Transverse colon (tissue), 4 donors: Measurements from ENCODE around the gene TSHZ3. TPM values are rescaled to one million over a fixed set of nuclear protein-coding genes. Genes with fewer than 3 reads are reported as not detected.
A peak's percentile ranks its signal among the peaks of the same experiment; 100 is the strongest.

ENCODE experiments used
- DNase-seq: peaks from one replicate; pipeline ENCODE4 v3.0.0-alpha.2; 2019
- H3K27ac ChIP-seq, 4 donors: fragments of 200-600 bp; sonication (generic); 2 replicates each; pipeline ENCODE4 v1.5.1; 2016 to 2018; ENCODE audit warnings: inconsistent platforms in 4 of 4
- H3K27me3 ChIP-seq: fragments of 200-600 bp; sonication (generic); 2 replicates; pipeline ENCODE4 v1.5.1; 2017; ENCODE audit warnings: inconsistent platforms
- H3K36me3 ChIP-seq, 4 donors: fragments of 200-600 bp; sonication (generic); 2 replicates each; pipeline ENCODE4 v1.5.1; 2017 to 2019; ENCODE audit warnings: inconsistent platforms in 4 of 4
- H3K4me1 ChIP-seq, 4 donors: fragments of 200-600 bp; sonication (generic); 2 replicates each; pipeline ENCODE4 v1.5.1; 2017 to 2020; ENCODE audit warnings: inconsistent platforms in 4 of 4
- H3K4me3 ChIP-seq, 4 donors: fragments of 200-600 bp; sonication (generic); 1 replicate in 1 of 4; 2 replicates in 3 of 4; pipeline versions ENCODE4 v1.5.1 to v1.6.1; 2017 to 2019; ENCODE audit warnings: inconsistent platforms in 4 of 4
- H3K9me3 ChIP-seq, 2 donors: fragments of 200-600 bp; sonication (generic); 2 replicates each; pipeline ENCODE4 v1.5.1; 2017 to 2019; ENCODE audit warnings: inconsistent platforms in 2 of 2
- CTCF ChIP-seq, 5 experiments: fragments of 200-600 bp in 3 of 5; fragments of 450-650 bp in 2 of 5; sonication (generic) in 3 of 5; IDR thresholded peaks; 1 replicate in 2 of 5; 2 replicates in 3 of 5; pipeline ENCODE4 v1.5.1; 2016 to 2017; ENCODE audit warnings: antibody characterized with exemption in 5 of 5, inconsistent platforms in 3 of 5, mild to moderate bottlenecking in 2 of 5, moderate library complexity in 1 of 5
- EP300 ChIP-seq: sonication (generic); formaldehyde crosslinking; IDR thresholded peaks from one replicate; pipeline ENCODE4 v1.6.1; 2017; ENCODE audit warnings: antibody characterized with exemption, low read depth
- POLR2A ChIP-seq: fragments of 450-650 bp; IDR thresholded peaks from one replicate; pipeline ENCODE4 v1.6.1; 2016; ENCODE audit warnings: antibody characterized with exemption, mild to moderate bottlenecking, moderate library complexity
- POLR2AphosphoS5 ChIP-seq, 3 donors: sonication (generic); formaldehyde crosslinking; IDR thresholded peaks; one replicate each; pipeline ENCODE4 v1.6.1; 2016; ENCODE audit warnings: antibody characterized with exemption in 3 of 3
- whole genome bisulfite sequencing, 2 donors: methylation state at CpG; one replicate each; pipeline ENCODE4 v1.1.5; 2018; ENCODE audit warnings: low coverage in 1 of 2; 5-methylcytosine and 5-hydroxymethylcytosine counted together
- in situ Hi-C, 4 donors: fragments of 200-750 bp; cut with MboI; loops; one replicate each; pipeline versions ENCODE4 v1.15.0 to v1.15.1; 2017; ENCODE audit warnings: low sequenced_read_pairs in 3 of 4, low pct_ligation_motif_present in 1 of 4, low pct_unique_long_range_greater_than_20kb in 1 of 4
- intact Hi-C: fragments of 100-400 bp; cut with DNase I; formaldehyde crosslinking; loops from one replicate; pipeline ENCODE4 v1.15.1; 2023; ENCODE audit warnings: low total_unique reads
- total RNA-seq, 4 donors: library from RNA; depleted of rRNA; stranded (reverse); fragments of >200 nt; gene quantifications; one replicate each; pipeline ENCODE4 v1.1.0, GENCODE V29; 2016

TSHZ3 gene
- total RNA-seq, 4 donors from 2014 or later = 3.0 to 6.4 (median 4.6) TPM

- Histone ChIP-seq H3K36me3 (no peaks in the 10 kb centered on the region), H3K27me3 (peaks cover 80% of the 10 kb centered on the region), H3K4me3 (peak overlapping the region; percentile 71 to 97 (median 90)), H3K4me1 (peaks cover 0 to 47% (median 18%) of the 10 kb centered on the region in 4 donors), H3K27ac (peak overlapping the region; percentile 93 to 97 (median 96)), H3K9me3 (no peaks in the 10 kb centered on the region)
- 2 to 4% methylated on average over 7 to 37 of the region's 61 CpGs for WGBS, 2 donors
- TF ChIP-seq POLR2AphosphoS5 (IDR thresholded peaks at IDR 0.05) (peak in 1 of 3 donors; percentile 3), EP300 (no peak)
- DNase-seq = no peak
- in situ Hi-C loops = no loop called here
- intact Hi-C loops = loop anchor here (5.0 kb wide), 1 partner anchor 1631 kb away; the partner anchor contains the start of gene C19orf12
Observed at GRCh38 chr19:31348481-31349159, 616 bp downstream of the TSHZ3 start.

DNA sequence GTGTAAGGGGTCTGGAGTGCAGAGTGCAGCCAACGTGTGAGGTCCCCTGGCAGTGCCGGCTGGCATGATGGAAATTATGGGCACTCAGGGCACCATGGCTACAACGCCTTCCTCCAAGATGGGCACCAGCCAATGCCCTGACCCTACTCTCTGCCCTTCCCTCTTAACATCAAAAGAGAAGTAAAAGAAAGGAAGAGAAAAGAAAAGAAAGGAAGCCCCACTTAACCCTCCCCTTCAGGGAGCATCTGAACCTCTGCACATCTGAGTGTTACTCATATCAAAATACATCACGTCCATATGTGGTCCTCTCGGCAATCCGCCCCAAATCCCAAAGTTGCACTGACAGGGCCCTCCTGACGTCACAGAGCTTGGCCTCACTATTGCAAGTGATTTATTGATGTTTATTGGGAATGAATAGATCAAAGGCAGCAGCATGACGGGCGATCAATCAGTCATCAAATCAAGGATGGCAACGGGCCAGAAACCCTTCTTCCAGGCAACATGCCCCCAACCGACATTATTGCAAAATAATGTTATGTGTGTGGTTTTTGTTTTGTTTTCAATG lies 1.3 kb downstream of the TSHZ3 start:
- intact Hi-C loops = loop anchor here (5.0 kb wide), 1 partner anchor 1631 kb away; the partner anchor contains the start of gene C19orf12
- TF ChIP-seq POLR2AphosphoS5 (IDR thresholded peaks at IDR 0.05) (peak; percentile 31 to 71 (median 70)), POLR2A (no peak)
- no peaks in the 10 kb centered on the region for H3K9me3 ChIP-seq
- H3K4me1 ChIP-seq = peaks cover 0 to 43% (median 18%) of the 10 kb centered on the region in 4 donors
- 20 to 28% methylated on average over 5 to 11 of the region's 11 CpGs for WGBS, 2 donors
- no peaks in the 10 kb centered on the region for H3K36me3 ChIP-seq
- in situ Hi-C loops = no loop called here
- peak overlapping the region in 3 of 4 donors; percentile 71 to 97 (median 82) for H3K4me3 ChIP-seq
- peak overlapping the region; percentile 93 to 97 (median 96) for H3K27ac ChIP-seq
- DNase-seq = no peak
- H3K27me3 ChIP-seq = peaks cover 72% of the 10 kb centered on the region

DNA sequence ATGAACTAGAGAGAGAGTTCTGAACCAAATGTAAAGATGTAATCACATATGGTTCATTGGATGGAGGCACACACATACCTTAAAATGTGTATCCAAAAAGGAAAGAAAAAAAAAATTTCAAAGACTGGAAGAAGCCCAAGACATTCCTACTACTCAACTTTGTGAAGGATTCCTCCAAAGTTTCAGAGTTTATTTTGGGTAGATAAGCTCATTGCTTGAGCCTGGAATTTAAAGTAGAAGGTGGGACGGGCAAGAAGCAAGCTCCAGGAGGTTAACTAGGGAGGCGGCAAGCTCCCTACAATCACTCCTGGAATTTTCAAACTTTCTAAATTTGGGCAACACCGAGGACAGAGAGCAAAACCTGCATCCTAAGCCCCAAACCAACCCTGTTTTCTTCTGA lies 1.9 kb downstream of the TSHZ3 start:
- Histone ChIP-seq H3K27me3 (peaks cover 67% of the 10 kb centered on the region), H3K4me3 (peak overlapping the region in 1 of 4 donors; percentile 97)

GRCh38 chr19:31346184-31347059 lies 2.8 kb downstream of the TSHZ3 start:
- Histone ChIP-seq H3K27ac (peak overlapping the region in 2 of 4 donors; percentile 30 to 97), H3K4me3 (no peak overlapping the region), H3K4me1 (peaks cover 0 to 31% (median 10%) of the 10 kb centered on the region in 4 donors), H3K27me3 (peaks cover 58% of the 10 kb centered on the region), H3K9me3 (no peaks in the 10 kb centered on the region), H3K36me3 (no peaks in the 10 kb centered on the region)
- no peak for DNase-seq
- WGBS, 2 donors = 50 to 74% methylated on average over 4 to 8 of the region's 8 CpGs
- intact Hi-C loops (loop anchor here (5.0 kb wide), 1 partner anchor 1629 kb away; the partner anchor contains the start of gene C19orf12), in situ Hi-C loops (no loop called here)
- TF ChIP-seq CTCF (IDR thresholded peaks at IDR 0.05) (no peak), EP300 (no peak), POLR2A (no peak), POLR2AphosphoS5 (IDR thresholded peaks at IDR 0.05) (no peak)

More for the DNA sequence above, 1.9 kb downstream of the TSHZ3 start:
- intact Hi-C loops (loop anchor here (5.0 kb wide), 1 partner anchor 1630 kb away; the partner anchor contains the start of gene C19orf12), in situ Hi-C loops (no loop called here)
- peak overlapping the region; percentile 93 to 97 (median 96) for H3K27ac ChIP-seq
- H3K36me3 ChIP-seq = no peaks in the 10 kb centered on the region
- 29% methylated on average over 3 of the region's 3 CpGs; no CpG with 5 or more reads in 1 of the 2 donors for WGBS, 2 donors
- no peaks in the 10 kb centered on the region for H3K9me3 ChIP-seq
- H3K4me1 ChIP-seq = peaks cover 0 to 40% (median 18%) of the 10 kb centered on the region in 4 donors
- TF ChIP-seq CTCF (IDR thresholded peaks at IDR 0.05) (no peak), POLR2AphosphoS5 (IDR thresholded peaks at IDR 0.05) (no peak)
- no peak for DNase-seq
